ENCODE data around the gene VTCN1. TPM values are rescaled to one million over a fixed set of nuclear protein-coding genes. Genes with fewer than 3 reads are reported as not detected.
"Not testable (repeated sequence)": the region's sequence is repeated elsewhere in the genome, so short reads cannot be mapped to it uniquely, and the experiment has no call there.

VTCN1 gene
- total RNA-seq, 1 donor from 2014 or later: 0.41 TPM

GRCh38 chr1:117169871-117170596 lies 40.7 kb downstream of the VTCN1 start:
- no peak for FAIRE-seq

GRCh38 chr1:117167402-117167801 lies 43.3 kb downstream of the VTCN1 start:
- DNase-seq (ENCODE audit: low spot score in 2 of 2): no peak
- FAIRE-seq: no peak

More at GRCh38 chr1:117169871-117170596, 40.7 kb downstream of the VTCN1 start:
- DNase-seq (ENCODE audit: low spot score in 2 of 2): no peak

- DNase-seq (ENCODE audit: low spot score in 2 of 2) (no peak), FAIRE-seq (no peak)
These were observed 44.7 kb downstream of the VTCN1 start for GRCh38 chr1:117166076-117166475.

GRCh38 chr1:117164209-117164608 lies 46.5 kb downstream of the VTCN1 start:
- no peak for FAIRE-seq

GRCh38 chr1:117162816-117163215 lies 47.9 kb downstream of the VTCN1 start:
- FAIRE-seq (no peak), DNase-seq (ENCODE audit: low spot score in 2 of 2) (no peak)

More at GRCh38 chr1:117164209-117164608, 46.5 kb downstream of the VTCN1 start:
- no peak for DNase-seq (ENCODE audit: low spot score in 2 of 2)

GRCh38 chr1:117161887-117162286 lies 48.8 kb downstream of the VTCN1 start:
- DNase-seq (ENCODE audit: low spot score in 2 of 2) (no peak), FAIRE-seq (no peak)

GRCh38 chr1:117151305-117151704 lies 59.4 kb downstream of the VTCN1 start:
- FAIRE-seq; DNase-seq (ENCODE audit: low spot score in 2 of 2): not testable (repeated sequence)

GRCh38 chr1:117150316-117150715 lies 60.4 kb downstream of the VTCN1 start:
- FAIRE-seq: no peak
- no peak for DNase-seq (ENCODE audit: low spot score in 2 of 2)

GRCh38 chr1:117147856-117148588 lies 62.7 kb downstream of the VTCN1 start:
- no peak for DNase-seq (ENCODE audit: low spot score in 2 of 2)
- FAIRE-seq: no peak

- DNase-seq (ENCODE audit: low spot score in 2 of 2) (no peak), FAIRE-seq (no peak)
These were observed 63.3 kb downstream of the VTCN1 start for GRCh38 chr1:117147341-117147831.

GRCh38 chr1:117146575-117147340 lies 64.0 kb downstream of the VTCN1 start:
- FAIRE-seq (no peak), DNase-seq (ENCODE audit: low spot score in 2 of 2) (no peak)

GRCh38 chr1:117146072-117146471 lies 64.7 kb downstream of the VTCN1 start:
- FAIRE-seq (no peak), DNase-seq (ENCODE audit: low spot score in 2 of 2) (no peak)

- FAIRE-seq (no peak), DNase-seq (ENCODE audit: low spot score in 2 of 2) (no peak)
These were observed 66.9 kb downstream of the VTCN1 start for GRCh38 chr1:117143871-117144270.

GRCh38 chr1:117143172-117143571 lies 67.6 kb downstream of the VTCN1 start:
- no peak for FAIRE-seq

GRCh38 chr1:117142200-117142599 lies 68.5 kb downstream of the VTCN1 start:
- FAIRE-seq (no peak), DNase-seq (ENCODE audit: low spot score in 2 of 2) (no peak)

More at GRCh38 chr1:117143172-117143571, 67.6 kb downstream of the VTCN1 start:
- DNase-seq (ENCODE audit: low spot score in 2 of 2): no peak

- FAIRE-seq (no peak), DNase-seq (ENCODE audit: low spot score in 2 of 2) (no peak)
These were observed 72.2 kb downstream of the VTCN1 start for GRCh38 chr1:117138561-117138960.

- no peak for DNase-seq (ENCODE audit: low spot score in 2 of 2)
- no peak for FAIRE-seq
These were observed 72.6 kb downstream of the VTCN1 start for GRCh38 chr1:117138106-117138505.

GRCh38 chr1:117137281-117137855 lies 73.4 kb downstream of the VTCN1 start:
- FAIRE-seq: no peak
- DNase-seq (ENCODE audit: low spot score in 2 of 2): no peak

- DNase-seq (ENCODE audit: low spot score in 2 of 2) (no peak), FAIRE-seq (no peak)
These were observed 74.0 kb downstream of the VTCN1 start for GRCh38 chr1:117136749-117137148.

- FAIRE-seq: no peak
- no peak for DNase-seq (ENCODE audit: low spot score in 2 of 2)
These were observed 75.4 kb downstream of the VTCN1 start for GRCh38 chr1:117135329-117135728.

All from frontal cortex (tissue), 4 donors.